Measurements from ENCODE around the gene RCAN1. TPM values are rescaled to one million over a fixed set of nuclear protein-coding genes. Genes with fewer than 3 reads are reported as not detected.

RCAN1 gene
- total and polyA plus RNA-seq, 9 of the 15 experiments (the other 6 are each of a cell fraction or from before 2014, with no cell fraction given), result 4.4 to 16.5 (median 12.3) TPM

DNA sequence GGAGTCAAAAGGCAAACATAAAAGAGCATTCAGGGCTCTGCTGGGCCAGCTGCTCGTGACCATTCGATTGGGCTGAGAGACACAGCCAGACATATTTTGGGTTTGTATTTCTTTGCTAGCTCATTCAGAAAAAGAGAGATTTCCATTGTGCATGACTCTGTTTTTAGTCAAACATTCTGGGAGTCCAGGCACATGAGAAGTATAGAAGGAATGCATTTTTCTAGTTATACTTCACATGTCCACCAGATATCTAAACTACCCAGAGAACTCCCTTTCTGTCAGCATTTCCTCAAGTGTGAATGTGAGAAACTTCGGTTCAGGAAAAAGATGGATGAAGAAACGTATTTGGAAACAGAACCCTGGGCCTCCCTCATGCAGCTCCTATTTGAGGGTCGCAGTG is 96.6 kb downstream of the RCAN1 start (continued):
- TF ChIP-seq, protein P1, sequence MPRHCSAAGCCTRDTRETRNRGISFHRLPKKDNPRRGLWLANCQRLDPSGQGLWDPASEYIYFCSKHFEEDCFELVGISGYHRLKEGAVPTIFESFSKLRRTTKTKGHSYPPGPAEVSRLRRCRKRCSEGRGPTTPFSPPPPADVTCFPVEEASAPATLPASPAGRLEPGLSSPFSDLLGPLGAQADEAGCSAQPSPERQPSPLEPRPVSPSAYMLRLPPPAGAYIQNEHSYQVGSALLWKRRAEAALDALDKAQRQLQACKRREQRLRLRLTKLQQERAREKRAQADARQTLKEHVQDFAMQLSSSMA (CRISPR knock-in tag; IDR thresholded peaks at IDR 0.05), result no peak

DNA sequence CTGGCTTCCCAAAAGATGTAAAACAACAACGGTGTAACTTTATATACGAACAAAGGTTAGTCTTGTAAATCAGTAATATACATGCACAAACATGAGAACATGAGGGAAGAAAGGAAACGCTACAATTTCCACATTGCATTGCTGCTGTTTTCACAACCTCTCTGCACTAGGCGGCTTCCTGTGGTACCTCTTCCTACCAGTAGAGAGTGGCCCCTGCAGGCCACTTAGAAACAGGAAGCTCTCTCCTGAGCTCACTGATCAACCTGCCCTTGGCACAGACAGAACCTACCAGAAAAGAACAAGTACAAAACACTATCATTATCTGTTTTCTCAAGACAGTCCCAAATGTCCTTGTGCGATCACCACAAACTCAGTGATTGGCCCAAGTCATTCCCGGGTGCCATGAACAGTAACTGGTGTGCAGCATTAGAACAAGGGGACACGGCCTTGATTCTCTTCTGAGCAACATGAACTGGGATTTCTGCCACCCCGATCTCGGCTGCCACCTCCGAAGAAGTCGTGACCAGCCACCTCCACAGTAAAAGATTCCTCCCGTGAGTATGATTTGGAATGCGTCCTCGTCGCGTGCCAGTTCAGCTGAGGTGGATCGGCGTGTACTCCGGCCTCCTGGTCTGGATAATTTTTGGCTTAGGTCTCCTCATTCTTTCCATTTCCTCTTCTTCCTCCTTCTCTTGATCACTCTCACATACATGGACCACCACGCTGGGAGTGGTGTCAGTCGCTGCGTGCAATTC is 97.2 kb downstream of the RCAN1 start:
- 68% methylated on average over 22 of the region's 22 CpGs for WGBS (ENCODE audit: insufficient coverage, low coverage, missing lambda C conversion rate)
- no peak for FAIRE-seq
- no peak overlapping the region for H3K27ac ChIP-seq (ENCODE audit: extremely low read depth, low read depth, low read length)
- in situ Hi-C loops (cut with MboI) (no loop called here), intact Hi-C loops (cut with micrococcal nuclease) (no loop called here)
- no peaks in the 10 kb centered on the region for H3K9me1 ChIP-seq (ENCODE audit: control insufficient read depth, insufficient read depth, low read length)
- no peaks in the 10 kb centered on the region for H3K36me3 ChIP-seq (ENCODE audit: control insufficient read depth, insufficient read depth, low read length)
- no peaks in the 10 kb centered on the region for H3K79me2 ChIP-seq (ENCODE audit: control insufficient read depth, insufficient read depth, low read length)
- no peak overlapping the region for H2AFZ ChIP-seq (ENCODE audit: low read depth, low read length)
- H4K20me1 ChIP-seq (replicated peaks; ENCODE audit: control insufficient read depth, insufficient read depth, low read length), result no peaks in the 10 kb centered on the region
- no peak overlapping the region for H3K4me2 ChIP-seq (ENCODE audit: insufficient read depth, low read length)
- no TSS peak for BruUV-seq (replicated peaks)
- H3K9me3 ChIP-seq (replicated peaks; ENCODE audit: control insufficient read depth, insufficient read depth, low read depth, low read length), result no peaks in the 10 kb centered on the region
- no peak overlapping the region for H3K4me3 ChIP-seq
- no peaks in the 10 kb centered on the region for H3K27me3 ChIP-seq (ENCODE audit: control insufficient read depth in 2 of 2, insufficient read depth in 2 of 2, low read length in 2 of 2)
- peak in 2 of 4 experiments; percentile 19 to 24 for DNase-seq (ENCODE audit: extremely low read depth in 1 of 4, low spot score in 3 of 4)
- CTCF ChIA-PET (ENCODE audit: low intra/inter-chr PET ratio), result no interaction called here
- no peak overlapping the region for H3K9ac ChIP-seq (ENCODE audit: insufficient read depth in 1 of 2, low read depth in 2 of 2, low read length in 2 of 2)
- H3K4me1 ChIP-seq (replicated peaks in 1 of 2; ENCODE audit: control insufficient read depth in 2 of 2, insufficient read depth in 2 of 2, low read length in 2 of 2), result peaks cover 0 to 5% of the 10 kb centered on the region in 2 experiments; a peak in 1 of 5 replicates
- POLR2A ChIA-PET, result no interaction called here
- peak; percentile 89 for ATAC-seq
- TF ChIP-seq, protein P2, sequence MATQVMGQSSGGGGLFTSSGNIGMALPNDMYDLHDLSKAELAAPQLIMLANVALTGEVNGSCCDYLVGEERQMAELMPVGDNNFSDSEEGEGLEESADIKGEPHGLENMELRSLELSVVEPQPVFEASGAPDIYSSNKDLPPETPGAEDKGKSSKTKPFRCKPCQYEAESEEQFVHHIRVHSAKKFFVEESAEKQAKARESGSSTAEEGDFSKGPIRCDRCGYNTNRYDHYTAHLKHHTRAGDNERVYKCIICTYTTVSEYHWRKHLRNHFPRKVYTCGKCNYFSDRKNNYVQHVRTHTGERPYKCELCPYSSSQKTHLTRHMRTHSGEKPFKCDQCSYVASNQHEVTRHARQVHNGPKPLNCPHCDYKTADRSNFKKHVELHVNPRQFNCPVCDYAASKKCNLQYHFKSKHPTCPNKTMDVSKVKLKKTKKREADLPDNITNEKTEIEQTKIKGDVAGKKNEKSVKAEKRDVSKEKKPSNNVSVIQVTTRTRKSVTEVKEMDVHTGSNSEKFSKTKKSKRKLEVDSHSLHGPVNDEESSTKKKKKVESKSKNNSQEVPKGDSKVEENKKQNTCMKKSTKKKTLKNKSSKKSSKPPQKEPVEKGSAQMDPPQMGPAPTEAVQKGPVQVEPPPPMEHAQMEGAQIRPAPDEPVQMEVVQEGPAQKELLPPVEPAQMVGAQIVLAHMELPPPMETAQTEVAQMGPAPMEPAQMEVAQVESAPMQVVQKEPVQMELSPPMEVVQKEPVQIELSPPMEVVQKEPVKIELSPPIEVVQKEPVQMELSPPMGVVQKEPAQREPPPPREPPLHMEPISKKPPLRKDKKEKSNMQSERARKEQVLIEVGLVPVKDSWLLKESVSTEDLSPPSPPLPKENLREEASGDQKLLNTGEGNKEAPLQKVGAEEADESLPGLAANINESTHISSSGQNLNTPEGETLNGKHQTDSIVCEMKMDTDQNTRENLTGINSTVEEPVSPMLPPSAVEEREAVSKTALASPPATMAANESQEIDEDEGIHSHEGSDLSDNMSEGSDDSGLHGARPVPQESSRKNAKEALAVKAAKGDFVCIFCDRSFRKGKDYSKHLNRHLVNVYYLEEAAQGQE (IDR thresholded peaks at IDR 0.05; ENCODE audit: borderline replicate concordance), result peak; percentile 20; the same call in 1 of the 2 replicates
- TF ChIP-seq, protein P2 (CRISPR knock-in tag; IDR thresholded peaks at IDR 0.05; ENCODE audit: low read depth), result no peak
- TF ChIP-seq RAD21 (CRISPR knock-in tag; conservative IDR thresholded peaks at IDR 0.05 in 1 of 2, IDR thresholded peaks at IDR 0.05 in 1 of 2) (peak in 1 of 2 experiments; percentile 49; a peak in 2 of 4 replicates), ZKSCAN3 (CRISPR knock-in tag; IDR thresholded peaks at IDR 0.05) (no peak), ARID2 (IDR thresholded peaks at IDR 0.05) (no peak), CSDE1 (IDR thresholded peaks at IDR 0.05) (no peak)
- TF ChIP-seq, protein P3, sequence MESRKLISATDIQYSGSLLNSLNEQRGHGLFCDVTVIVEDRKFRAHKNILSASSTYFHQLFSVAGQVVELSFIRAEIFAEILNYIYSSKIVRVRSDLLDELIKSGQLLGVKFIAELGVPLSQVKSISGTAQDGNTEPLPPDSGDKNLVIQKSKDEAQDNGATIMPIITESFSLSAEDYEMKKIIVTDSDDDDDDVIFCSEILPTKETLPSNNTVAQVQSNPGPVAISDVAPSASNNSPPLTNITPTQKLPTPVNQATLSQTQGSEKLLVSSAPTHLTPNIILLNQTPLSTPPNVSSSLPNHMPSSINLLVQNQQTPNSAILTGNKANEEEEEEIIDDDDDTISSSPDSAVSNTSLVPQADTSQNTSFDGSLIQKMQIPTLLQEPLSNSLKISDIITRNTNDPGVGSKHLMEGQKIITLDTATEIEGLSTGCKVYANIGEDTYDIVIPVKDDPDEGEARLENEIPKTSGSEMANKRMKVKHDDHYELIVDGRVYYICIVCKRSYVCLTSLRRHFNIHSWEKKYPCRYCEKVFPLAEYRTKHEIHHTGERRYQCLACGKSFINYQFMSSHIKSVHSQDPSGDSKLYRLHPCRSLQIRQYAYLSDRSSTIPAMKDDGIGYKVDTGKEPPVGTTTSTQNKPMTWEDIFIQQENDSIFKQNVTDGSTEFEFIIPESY (CRISPR knock-in tag; IDR thresholded peaks at IDR 0.05), result peak; percentile 75
